CD4-positive, alpha-beta memory T cell (primary cell): Measurements from ENCODE around the gene TRAF5. TPM values are rescaled to one million over a fixed set of nuclear protein-coding genes. Genes with fewer than 3 reads are reported as not detected.
A peak's percentile ranks its signal among the peaks of the same experiment; 100 is the strongest.
"Not testable (repeated sequence)": the region's sequence is repeated elsewhere in the genome, so short reads cannot be mapped to it uniquely, and the experiment has no call there.

ENCODE experiments used
- CTCF ChIA-PET: fragments of 350-600 bp; sonication (Branson Sonifier 250); formaldehyde crosslinking; loops from one replicate; lab custom pipeline; 2021; ENCODE audit warnings: inconsistent platforms; ENCODE audit not compliant: partially characterized antibody; lab: Charles Lee
- POLR2A ChIA-PET: fragments of 350-600 bp; sonication (Branson Sonifier 250); formaldehyde crosslinking; loops from one replicate; lab custom pipeline; 2021; ENCODE audit not compliant: partially characterized antibody; lab: Charles Lee
- DNase-seq, 5 donors: peaks; one replicate each; pipeline versions ENCODE4 v3.0.0 to v3.0.0-alpha.2; 2020 to 2022; ENCODE audit warnings: mixed read lengths in 1 of 5
- H3K27ac ChIP-seq: one replicate; pipeline ENCODE4 v1.7.0; 2013; ENCODE audit warnings: low read depth, low read length
- H3K27me3 ChIP-seq: 2 replicates; pipeline ENCODE4 v1.7.0; 2013; ENCODE audit warnings: mild to moderate bottlenecking, low read length, moderate library complexity; ENCODE audit not compliant: insufficient read depth
- H3K36me3 ChIP-seq: 2 replicates; pipeline ENCODE4 v1.7.0; 2013; ENCODE audit warnings: mild to moderate bottlenecking, low read length, moderate library complexity; ENCODE audit not compliant: insufficient read depth
- H3K4me1 ChIP-seq: 2 replicates; pipeline ENCODE4 v1.7.0; 2013; ENCODE audit warnings: mild to moderate bottlenecking, low read length, moderate library complexity; ENCODE audit not compliant: insufficient read depth
- H3K4me3 ChIP-seq, 2 donors: one replicate each; pipeline ENCODE4 v1.7.0; 2013; ENCODE audit warnings: low read length in 2 of 2, mild to moderate bottlenecking in 1 of 2
- H3K9me3 ChIP-seq, 2 donors: one replicate each; pipeline ENCODE4 v1.7.0; 2013; ENCODE audit warnings: low read length in 2 of 2, control low read depth in 1 of 2; ENCODE audit not compliant: control insufficient read depth in 1 of 2
- H3K27ac Mint-ChIP-seq, 7 donors: one replicate each; pipeline ENCODE4 v1.8.0; 2020 to 2021; ENCODE audit warnings: mixed read lengths in 7 of 7, mild to moderate bottlenecking in 6 of 7, inconsistent platforms in 3 of 7, moderate library complexity in 3 of 7
- H3K27me3 Mint-ChIP-seq, 2 donors: one replicate each; pipeline ENCODE4 v1.8.0; 2020 to 2021; ENCODE audit warnings: mixed read lengths in 2 of 2
- H3K36me3 Mint-ChIP-seq, 2 donors: one replicate each; pipeline ENCODE4 v1.8.0; 2020 to 2021; ENCODE audit warnings: mixed read lengths in 2 of 2, inconsistent platforms in 1 of 2, mild to moderate bottlenecking in 1 of 2
- H3K4me1 Mint-ChIP-seq, 4 donors: one replicate each; pipeline ENCODE4 v1.8.0; 2020 to 2021; ENCODE audit warnings: mixed read lengths in 4 of 4, mild to moderate bottlenecking in 1 of 4
- H3K4me3 Mint-ChIP-seq, 8 donors: one replicate each; pipeline ENCODE4 v1.8.0; 2020 to 2021; ENCODE audit warnings: mixed read lengths in 8 of 8, mild to moderate bottlenecking in 7 of 8, moderate library complexity in 6 of 8, inconsistent platforms in 3 of 8
- H3K9me3 Mint-ChIP-seq, 8 donors: one replicate each; pipeline ENCODE4 v1.8.0; 2020 to 2021; ENCODE audit warnings: mixed read lengths in 8 of 8, mild to moderate bottlenecking in 5 of 8, inconsistent platforms in 3 of 8, moderate library complexity in 1 of 8
- intact Hi-C: fragments of 100-400 bp; cut with micrococcal nuclease; formaldehyde crosslinking; loops from one replicate; pipeline ENCODE4 v1.15.1; 2023
- polyA plus RNA-seq, 2 donors: library from polyadenylated mRNA; unstranded; fragments of 300-500 nt; fragmentation: Illumina TruSeq; gene quantifications; one replicate each; pipeline ENCODE4 v1.2.3, GENCODE V29; 2021
- total RNA-seq, 2 experiments: library from RNA; stranded (reverse); gene quantifications; one replicate each; pipeline ENCODE4 v1.2.3, GENCODE V29; 2021

TRAF5 gene
- total and polyA plus RNA-seq, 4 experiments from 2014 or later = 22.5 to 95.1 (median 58.6) TPM

GRCh38 chr1:211416246-211416627 lies 89.6 kb downstream of the TRAF5 start:
- not testable (repeated sequence) for H3K27me3 ChIP-seq, H3K36me3 Mint-ChIP-seq, H3K36me3 ChIP-seq, H3K4me1 ChIP-seq, H3K27me3 Mint-ChIP-seq, H3K9me3 ChIP-seq, H3K4me3 ChIP-seq
- Mint-ChIP-seq H3K9me3 (peaks cover 0 to 13% (median under 1%) of the 10 kb centered on the region in 8 donors), H3K4me3 (peak overlapping the region; percentile 49 to 83 (median 78)), H3K27ac (peak overlapping the region; percentile 24 to 86 (median 54)), H3K4me1 (peaks cover 9 to 13% (median 12%) of the 10 kb centered on the region in 4 donors)
- peak overlapping the region; percentile 20 for H3K27ac ChIP-seq
- DNase-seq = peak in 4 of 5 donors; percentile 7 to 31 (median 17)
- ChIA-PET POLR2A (interaction anchor here (0.9 to 1.9 kb wide), 7 partner anchors 8 to 159 kb away, joined by 3 to 10 read pairs (median 4); no protein-coding TSS in a partner anchor), CTCF (interaction anchor here (0.9 to 1.3 kb wide), 4 partner anchors 10 to 93 kb away, joined by 3 to 4 read pairs (median 4); no protein-coding TSS in a partner anchor)
- intact Hi-C loops = loop anchor here (2.0 to 10.0 kb wide), 3 partner anchors 33 to 91 kb away; partner anchors contain the start of gene TRAF5

- Histone ChIP-seq H3K4me3 (peak overlapping the region in 1 of 2 donors; percentile 40), H3K27ac (peak overlapping the region; percentile 13)
- peaks cover 0 to 11% (median under 1%) of the 10 kb centered on the region in 8 donors for H3K9me3 Mint-ChIP-seq
- not testable (repeated sequence) for H3K36me3 ChIP-seq, H3K27me3 ChIP-seq, H3K9me3 ChIP-seq, H3K4me1 ChIP-seq, H3K27me3 Mint-ChIP-seq, H3K36me3 Mint-ChIP-seq
- peaks cover 9 to 13% (median 12%) of the 10 kb centered on the region in 4 donors for H3K4me1 Mint-ChIP-seq
- DNase-seq = peak; percentile 34 to 49 (median 39)
- peak overlapping the region; percentile 52 to 82 (median 75) for H3K4me3 Mint-ChIP-seq
- ChIA-PET POLR2A (interaction anchor here (0.9 to 1.9 kb wide), 7 partner anchors 9 to 159 kb away, joined by 3 to 10 read pairs (median 4); no protein-coding TSS in a partner anchor), CTCF (interaction anchor here (1.0 to 1.3 kb wide), 3 partner anchors 10 to 93 kb away, joined by 3 to 4 read pairs (median 3); no protein-coding TSS in a partner anchor)
- intact Hi-C loops = loop anchor here (2.0 to 10.0 kb wide), 3 partner anchors 34 to 92 kb away; partner anchors contain the start of gene TRAF5
- peak overlapping the region; percentile 12 to 82 (median 76) for H3K27ac Mint-ChIP-seq
Measured at GRCh38 chr1:211416628-211417323, 90.1 kb downstream of the TRAF5 start.

GRCh38 chr1:211420389-211420788 lies 93.8 kb downstream of the TRAF5 start:
- no peak overlapping the region for H3K4me3 Mint-ChIP-seq
- H3K36me3 ChIP-seq = no peaks in the 10 kb centered on the region
- ChIA-PET CTCF (no interaction called here), POLR2A (no interaction called here)
- H3K27ac ChIP-seq = no peak overlapping the region
- intact Hi-C loops = no loop called here
- H3K9me3 Mint-ChIP-seq = peaks cover 0 to 2% (median 0%) of the 10 kb centered on the region in 8 donors
- peaks cover 9 to 13% (median 12%) of the 10 kb centered on the region in 4 donors for H3K4me1 Mint-ChIP-seq
- no peaks in the 10 kb centered on the region for H3K36me3 Mint-ChIP-seq
- H3K9me3 ChIP-seq = no peaks in the 10 kb centered on the region
- H3K27me3 ChIP-seq = no peaks in the 10 kb centered on the region
- no peaks in the 10 kb centered on the region for H3K27me3 Mint-ChIP-seq
- H3K27ac Mint-ChIP-seq = no peak overlapping the region
- H3K4me3 ChIP-seq = no peak overlapping the region
- no peak for DNase-seq
- H3K4me1 ChIP-seq = peaks cover 7% of the 10 kb centered on the region

- H3K27ac ChIP-seq = no peak overlapping the region
- Mint-ChIP-seq H3K9me3 (peaks cover 0 to under 1% (median 0%) of the 10 kb centered on the region in 8 donors), H3K4me1 (peaks cover 9 to 12% (median 10%) of the 10 kb centered on the region in 4 donors), H3K27me3 (no peaks in the 10 kb centered on the region), H3K4me3 (no peak overlapping the region), H3K36me3 (no peaks in the 10 kb centered on the region), H3K27ac (no peak overlapping the region)
- ChIA-PET CTCF (interaction anchor here (1.1 kb wide), 1 partner anchor 57 kb away, joined by 3 read pairs; no protein-coding TSS in a partner anchor), POLR2A (interaction anchor here (0.6 kb wide), 1 partner anchor 34 kb away, joined by 3 read pairs; no protein-coding TSS in a partner anchor)
- no peaks in the 10 kb centered on the region for H3K36me3 ChIP-seq
- intact Hi-C loops = no loop called here
- no peak for DNase-seq
- no peaks in the 10 kb centered on the region for H3K9me3 ChIP-seq
- no peak overlapping the region for H3K4me3 ChIP-seq
- peaks cover 7% of the 10 kb centered on the region for H3K4me1 ChIP-seq
- no peaks in the 10 kb centered on the region for H3K27me3 ChIP-seq
Measured at GRCh38 chr1:211420845-211421454, 94.3 kb downstream of the TRAF5 start.

GRCh38 chr1:211424018-211424417 lies 97.4 kb downstream of the TRAF5 start:
- H3K4me3 Mint-ChIP-seq = no peak overlapping the region
- H3K4me1 ChIP-seq = no peaks in the 10 kb centered on the region
- no peak overlapping the region for H3K27ac ChIP-seq
- no peaks in the 10 kb centered on the region for H3K36me3 ChIP-seq
- H3K9me3 ChIP-seq = no peaks in the 10 kb centered on the region
- POLR2A ChIA-PET = no interaction called here
- no peaks in the 10 kb centered on the region for H3K27me3 Mint-ChIP-seq
- H3K27me3 ChIP-seq = no peaks in the 10 kb centered on the region
- no peak for DNase-seq
- CTCF ChIA-PET = no interaction called here
- H3K9me3 Mint-ChIP-seq = no peaks in the 10 kb centered on the region
- no peak overlapping the region for H3K4me3 ChIP-seq
- H3K4me1 Mint-ChIP-seq = no peaks in the 10 kb centered on the region
- H3K36me3 Mint-ChIP-seq = no peaks in the 10 kb centered on the region
- no peak overlapping the region for H3K27ac Mint-ChIP-seq
- intact Hi-C loops = no loop called here

Other genes with a start within 250 kb of the TRAF5 start
- gene KCNH1, start 192.7 kb upstream of the TRAF5 start, total RNA-seq = not detected
- not detected for gene KCNH1, start 192.7 kb upstream of the TRAF5 start, polyA plus RNA-seq
- 10 to 100 TPM; 69.5 to 74.7 TPM for gene RCOR3, start 67.5 kb upstream of the TRAF5 start, total RNA-seq
- gene RCOR3, start 67.5 kb upstream of the TRAF5 start, polyA plus RNA-seq = 10 to 100 TPM; 14.4 to 23.9 TPM
- gene RD3, start 165.3 kb downstream of the TRAF5 start, total RNA-seq = not detected
- not detected for gene RD3, start 165.3 kb downstream of the TRAF5 start, polyA plus RNA-seq